ENCODE measurements around the gene GLRA3. TPM values are rescaled to one million over a fixed set of nuclear protein-coding genes. Genes with fewer than 3 reads are reported as not detected.

The GLRA3 gene
- total RNA-seq, 4 donors from 2014 or later, result not detected

GRCh38 chr4:174753021-174753420 lies 76.0 kb downstream of the GLRA3 start:
- ATAC-seq (no peak), DNase-seq (no peak)
- Histone ChIP-seq H3K4me1 (no peaks in the 10 kb centered on the region), H3K27me3 (no peaks in the 10 kb centered on the region), H3K27ac (no peak overlapping the region), H3K36me3 (no peaks in the 10 kb centered on the region), H3K4me3 (no peak overlapping the region), H3K9me3 (no peaks in the 10 kb centered on the region)
- intact Hi-C loops (cut with DNase I; ENCODE audit: low total_unique reads), result no loop called here
- in situ Hi-C loops (cut with MboI; ENCODE audit: low sequenced_read_pairs in 4 of 4), result no loop called here
- no peak for TF ChIP-seq POLR2A (IDR thresholded peaks at IDR 0.05)
- TF ChIP-seq CTCF (IDR thresholded peaks at IDR 0.05 in 4 of 5, conservative IDR thresholded peaks at IDR 0.05 in 1 of 5), result no peak

- intact Hi-C loops (cut with DNase I; ENCODE audit: low total_unique reads), result no loop called here
- no peaks in the 10 kb centered on the region for H3K36me3 ChIP-seq
- in situ Hi-C loops (cut with MboI; ENCODE audit: low sequenced_read_pairs in 4 of 4), result no loop called here
- H3K27me3 ChIP-seq, result no peaks in the 10 kb centered on the region
- TF ChIP-seq POLR2A (IDR thresholded peaks at IDR 0.05) (no peak), CTCF (IDR thresholded peaks at IDR 0.05 in 4 of 5, conservative IDR thresholded peaks at IDR 0.05 in 1 of 5) (no peak)
- no peaks in the 10 kb centered on the region for H3K4me1 ChIP-seq
- DNase-seq, result no peak
- H3K27ac ChIP-seq, result no peak overlapping the region
- ATAC-seq, result no peak
- H3K4me3 ChIP-seq, result no peak overlapping the region
- no peaks in the 10 kb centered on the region for H3K9me3 ChIP-seq
Measured at GRCh38 chr4:174752026-174752425, 77.0 kb downstream of the GLRA3 start.

- intact Hi-C loops (cut with DNase I; ENCODE audit: low total_unique reads) (no loop called here), in situ Hi-C loops (cut with MboI; ENCODE audit: low sequenced_read_pairs in 4 of 4) (no loop called here)
- TF ChIP-seq CTCF (IDR thresholded peaks at IDR 0.05 in 4 of 5, conservative IDR thresholded peaks at IDR 0.05 in 1 of 5) (no peak), POLR2A (IDR thresholded peaks at IDR 0.05) (no peak)
- no peak overlapping the region for H3K27ac ChIP-seq
- ATAC-seq (no peak), DNase-seq (no peak)
- no peaks in the 10 kb centered on the region for H3K9me3 ChIP-seq
- no peaks in the 10 kb centered on the region for H3K27me3 ChIP-seq
- no peak overlapping the region for H3K4me3 ChIP-seq
- no peaks in the 10 kb centered on the region for H3K4me1 ChIP-seq
- H3K36me3 ChIP-seq, result no peaks in the 10 kb centered on the region
Measured at GRCh38 chr4:174749091-174749490, 80.0 kb downstream of the GLRA3 start.

DNA sequence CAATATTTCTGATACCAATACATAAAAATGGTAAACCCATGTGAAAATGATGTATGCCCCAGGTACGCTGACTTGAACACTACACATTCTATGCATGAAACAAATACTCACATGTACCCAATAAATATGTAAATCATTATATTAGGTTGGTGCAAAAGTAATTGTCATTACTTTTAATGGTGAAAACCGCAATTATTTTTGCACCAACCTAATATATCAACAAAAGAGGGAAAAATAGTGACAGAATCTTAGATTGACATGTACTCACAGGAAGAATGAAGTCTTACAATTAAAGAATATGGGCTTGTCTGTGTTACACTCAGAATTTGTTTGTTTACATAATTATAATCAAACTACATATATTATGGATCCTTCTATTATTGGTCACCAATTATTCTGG lies 82.3 kb downstream of the GLRA3 start:
- intact Hi-C loops (cut with DNase I; ENCODE audit: low total_unique reads) (no loop called here), in situ Hi-C loops (cut with MboI; ENCODE audit: low sequenced_read_pairs in 4 of 4) (no loop called here)
- TF ChIP-seq POLR2A (IDR thresholded peaks at IDR 0.05) (no peak), CTCF (IDR thresholded peaks at IDR 0.05 in 4 of 5, conservative IDR thresholded peaks at IDR 0.05 in 1 of 5) (no peak)
- DNase-seq (no peak), ATAC-seq (no peak)
- Histone ChIP-seq H3K36me3 (no peaks in the 10 kb centered on the region), H3K27ac (no peak overlapping the region), H3K27me3 (no peaks in the 10 kb centered on the region), H3K9me3 (no peaks in the 10 kb centered on the region), H3K4me1 (no peaks in the 10 kb centered on the region), H3K4me3 (no peak overlapping the region)

- no peak for TF ChIP-seq POLR2A (IDR thresholded peaks at IDR 0.05)
- TF ChIP-seq CTCF (IDR thresholded peaks at IDR 0.05 in 4 of 5, conservative IDR thresholded peaks at IDR 0.05 in 1 of 5), result no peak
- ATAC-seq, result no peak
- H3K27me3 ChIP-seq, result no peaks in the 10 kb centered on the region
- no peak overlapping the region for H3K27ac ChIP-seq
- no peak for DNase-seq
- H3K4me3 ChIP-seq, result no peak overlapping the region
- no peaks in the 10 kb centered on the region for H3K9me3 ChIP-seq
- H3K4me1 ChIP-seq, result no peaks in the 10 kb centered on the region
- intact Hi-C loops (cut with DNase I; ENCODE audit: low total_unique reads), result no loop called here
- no peaks in the 10 kb centered on the region for H3K36me3 ChIP-seq
- in situ Hi-C loops (cut with MboI; ENCODE audit: low sequenced_read_pairs in 4 of 4), result no loop called here
Measured at GRCh38 chr4:174742561-174742960, 86.5 kb downstream of the GLRA3 start.
